Panc1 (cell line): Measurements from ENCODE around the gene CD55.

ENCODE experiments used
- POLR2AphosphoS5 ChIP-seq: IDR thresholded peaks from 2 replicates; pipeline ENCODE4 v1.6.1; 2012; ENCODE audit warnings: mild to moderate bottlenecking, low read depth, low read length, moderate library complexity
- SIN3A ChIP-seq: IDR thresholded peaks from 2 replicates; pipeline ENCODE4 v1.6.1; 2012; ENCODE audit warnings: low read depth, mild to moderate bottlenecking, low read length, moderate library complexity, borderline replicate concordance; ENCODE audit not compliant: insufficient read depth
- TCF7L2 ChIP-seq: IDR thresholded peaks from 2 replicates; pipeline ENCODE4 v1.6.1; 2011; ENCODE audit warnings: mild to moderate bottlenecking, low read depth, low read length, inconsistent platforms
- TF ChIP-seq, protein P1 (sequence below): fragments of 450-650 bp; IDR thresholded peaks from 2 replicates; pipeline ENCODE4 v1.5.1; 2017; ENCODE audit warnings: mild to moderate bottlenecking
- TF ChIP-seq, protein P2 (sequence below), 2 experiments: IDR thresholded peaks; 2 replicates each; pipeline ENCODE4 v1.6.1; 2011 to 2012; ENCODE audit warnings: low read depth in 2 of 2, control low read depth in 1 of 2, low read length in 1 of 2, mild to moderate bottlenecking in 1 of 2, moderate library complexity in 1 of 2; ENCODE audit not compliant: insufficient read depth in 1 of 2

DNA sequence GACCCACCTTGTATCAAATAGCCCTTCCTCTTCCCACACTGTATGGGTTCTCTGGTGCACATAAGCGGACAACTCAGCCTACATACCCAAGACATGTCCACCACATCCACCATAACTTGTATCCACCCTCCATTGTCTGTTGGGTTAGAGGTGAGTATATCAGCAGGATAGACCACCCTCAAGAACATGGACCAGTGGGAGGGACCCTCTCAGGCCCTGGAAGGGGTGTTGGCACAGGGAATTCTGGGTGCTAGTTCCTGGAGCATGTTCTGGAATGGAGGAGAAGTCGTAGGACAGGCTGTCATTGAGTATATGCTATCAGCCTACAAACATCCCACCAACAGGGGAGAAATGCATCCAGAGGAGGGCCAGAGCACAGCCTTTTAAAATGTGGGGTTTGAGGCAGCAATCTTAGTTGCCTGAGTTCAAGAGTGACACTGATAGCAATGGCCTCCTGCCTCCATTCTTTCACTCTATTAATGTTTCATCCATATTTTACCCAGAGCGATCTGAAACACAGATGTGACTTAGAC lies 7.5 kb downstream of the CD55 start:
- TF ChIP-seq, protein P1, sequence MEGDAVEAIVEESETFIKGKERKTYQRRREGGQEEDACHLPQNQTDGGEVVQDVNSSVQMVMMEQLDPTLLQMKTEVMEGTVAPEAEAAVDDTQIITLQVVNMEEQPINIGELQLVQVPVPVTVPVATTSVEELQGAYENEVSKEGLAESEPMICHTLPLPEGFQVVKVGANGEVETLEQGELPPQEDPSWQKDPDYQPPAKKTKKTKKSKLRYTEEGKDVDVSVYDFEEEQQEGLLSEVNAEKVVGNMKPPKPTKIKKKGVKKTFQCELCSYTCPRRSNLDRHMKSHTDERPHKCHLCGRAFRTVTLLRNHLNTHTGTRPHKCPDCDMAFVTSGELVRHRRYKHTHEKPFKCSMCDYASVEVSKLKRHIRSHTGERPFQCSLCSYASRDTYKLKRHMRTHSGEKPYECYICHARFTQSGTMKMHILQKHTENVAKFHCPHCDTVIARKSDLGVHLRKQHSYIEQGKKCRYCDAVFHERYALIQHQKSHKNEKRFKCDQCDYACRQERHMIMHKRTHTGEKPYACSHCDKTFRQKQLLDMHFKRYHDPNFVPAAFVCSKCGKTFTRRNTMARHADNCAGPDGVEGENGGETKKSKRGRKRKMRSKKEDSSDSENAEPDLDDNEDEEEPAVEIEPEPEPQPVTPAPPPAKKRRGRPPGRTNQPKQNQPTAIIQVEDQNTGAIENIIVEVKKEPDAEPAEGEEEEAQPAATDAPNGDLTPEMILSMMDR, result no peak
- TF ChIP-seq TCF7L2 (no peak), POLR2AphosphoS5 (no peak), SIN3A (no peak)
- TF ChIP-seq, protein P2, sequence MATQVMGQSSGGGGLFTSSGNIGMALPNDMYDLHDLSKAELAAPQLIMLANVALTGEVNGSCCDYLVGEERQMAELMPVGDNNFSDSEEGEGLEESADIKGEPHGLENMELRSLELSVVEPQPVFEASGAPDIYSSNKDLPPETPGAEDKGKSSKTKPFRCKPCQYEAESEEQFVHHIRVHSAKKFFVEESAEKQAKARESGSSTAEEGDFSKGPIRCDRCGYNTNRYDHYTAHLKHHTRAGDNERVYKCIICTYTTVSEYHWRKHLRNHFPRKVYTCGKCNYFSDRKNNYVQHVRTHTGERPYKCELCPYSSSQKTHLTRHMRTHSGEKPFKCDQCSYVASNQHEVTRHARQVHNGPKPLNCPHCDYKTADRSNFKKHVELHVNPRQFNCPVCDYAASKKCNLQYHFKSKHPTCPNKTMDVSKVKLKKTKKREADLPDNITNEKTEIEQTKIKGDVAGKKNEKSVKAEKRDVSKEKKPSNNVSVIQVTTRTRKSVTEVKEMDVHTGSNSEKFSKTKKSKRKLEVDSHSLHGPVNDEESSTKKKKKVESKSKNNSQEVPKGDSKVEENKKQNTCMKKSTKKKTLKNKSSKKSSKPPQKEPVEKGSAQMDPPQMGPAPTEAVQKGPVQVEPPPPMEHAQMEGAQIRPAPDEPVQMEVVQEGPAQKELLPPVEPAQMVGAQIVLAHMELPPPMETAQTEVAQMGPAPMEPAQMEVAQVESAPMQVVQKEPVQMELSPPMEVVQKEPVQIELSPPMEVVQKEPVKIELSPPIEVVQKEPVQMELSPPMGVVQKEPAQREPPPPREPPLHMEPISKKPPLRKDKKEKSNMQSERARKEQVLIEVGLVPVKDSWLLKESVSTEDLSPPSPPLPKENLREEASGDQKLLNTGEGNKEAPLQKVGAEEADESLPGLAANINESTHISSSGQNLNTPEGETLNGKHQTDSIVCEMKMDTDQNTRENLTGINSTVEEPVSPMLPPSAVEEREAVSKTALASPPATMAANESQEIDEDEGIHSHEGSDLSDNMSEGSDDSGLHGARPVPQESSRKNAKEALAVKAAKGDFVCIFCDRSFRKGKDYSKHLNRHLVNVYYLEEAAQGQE (IDR thresholded peaks at IDR 0.05; ENCODE audit: insufficient read depth in 1 of 2, low read depth in 2 of 2, low read length in 1 of 2), result no peak
